GM10266 (cell line): ENCODE measurements around the gene ZP4.

Experiments used
- DNase-seq: peaks from one replicate; pipeline ENCODE4 v3.0.0; 2012; ENCODE audit errors: extremely low spot score
- TF ChIP-seq, protein P1 (sequence below): IDR thresholded peaks from 2 replicates; pipeline ENCODE4 v1.5.1; 2012; ENCODE audit warnings: mild to moderate bottlenecking, low read depth; ENCODE audit not compliant: control insufficient read depth, insufficient read depth; ENCODE audit errors: missing control alignments

The ZP4 gene

DNA sequence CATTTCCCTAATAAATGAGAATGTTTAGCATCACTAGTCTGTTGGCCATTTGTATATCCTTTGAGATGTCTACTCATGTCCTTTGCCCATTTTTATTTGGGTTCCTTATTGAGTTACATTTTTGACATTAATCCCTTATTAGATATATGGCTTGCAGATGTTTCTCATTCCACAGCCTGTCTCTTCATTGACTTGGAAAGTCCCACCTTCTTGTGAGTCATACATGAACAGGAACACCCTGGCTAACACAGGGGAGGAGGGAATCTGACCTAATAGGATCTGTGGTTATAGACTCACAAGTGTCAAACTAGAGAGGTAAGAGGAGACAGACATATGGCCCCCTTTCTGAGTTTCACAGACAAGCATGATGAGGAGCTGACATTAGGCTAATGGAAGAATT is 11.5 kb downstream of the ZP4 start:
- TF ChIP-seq, protein P1, sequence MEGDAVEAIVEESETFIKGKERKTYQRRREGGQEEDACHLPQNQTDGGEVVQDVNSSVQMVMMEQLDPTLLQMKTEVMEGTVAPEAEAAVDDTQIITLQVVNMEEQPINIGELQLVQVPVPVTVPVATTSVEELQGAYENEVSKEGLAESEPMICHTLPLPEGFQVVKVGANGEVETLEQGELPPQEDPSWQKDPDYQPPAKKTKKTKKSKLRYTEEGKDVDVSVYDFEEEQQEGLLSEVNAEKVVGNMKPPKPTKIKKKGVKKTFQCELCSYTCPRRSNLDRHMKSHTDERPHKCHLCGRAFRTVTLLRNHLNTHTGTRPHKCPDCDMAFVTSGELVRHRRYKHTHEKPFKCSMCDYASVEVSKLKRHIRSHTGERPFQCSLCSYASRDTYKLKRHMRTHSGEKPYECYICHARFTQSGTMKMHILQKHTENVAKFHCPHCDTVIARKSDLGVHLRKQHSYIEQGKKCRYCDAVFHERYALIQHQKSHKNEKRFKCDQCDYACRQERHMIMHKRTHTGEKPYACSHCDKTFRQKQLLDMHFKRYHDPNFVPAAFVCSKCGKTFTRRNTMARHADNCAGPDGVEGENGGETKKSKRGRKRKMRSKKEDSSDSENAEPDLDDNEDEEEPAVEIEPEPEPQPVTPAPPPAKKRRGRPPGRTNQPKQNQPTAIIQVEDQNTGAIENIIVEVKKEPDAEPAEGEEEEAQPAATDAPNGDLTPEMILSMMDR: no peak
- DNase-seq: no peak

- DNase-seq: no peak
- TF ChIP-seq, protein P1: no peak
These were observed 12.3 kb downstream of the ZP4 start for GRCh38 chr1:237878406-237878805.

DNA sequence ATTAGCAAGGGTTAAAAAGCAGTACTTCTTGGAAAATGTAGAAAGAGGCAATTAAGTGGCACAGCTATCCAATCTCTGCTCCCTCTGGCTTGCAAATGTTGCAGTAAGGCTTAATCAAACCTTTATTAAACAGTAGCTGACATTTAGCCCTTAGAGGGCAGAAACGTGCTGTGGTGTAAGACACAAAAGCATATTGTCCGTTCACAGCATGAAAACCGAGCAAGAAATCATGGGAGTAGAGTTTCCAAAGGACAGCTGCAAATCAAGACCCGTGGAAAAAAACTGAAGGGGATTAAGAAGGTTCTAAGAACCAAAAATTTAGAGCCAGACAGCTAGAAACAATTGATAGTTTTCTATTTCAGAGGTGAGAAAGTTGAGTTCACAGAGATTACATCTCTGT is 13.1 kb downstream of the ZP4 start:
- no peak for DNase-seq

GRCh38 chr1:237875291-237875690 is 15.4 kb downstream of the ZP4 start:
- no peak for DNase-seq

More for the DNA sequence above, 13.1 kb downstream of the ZP4 start:
- TF ChIP-seq, protein P1: no peak

DNA sequence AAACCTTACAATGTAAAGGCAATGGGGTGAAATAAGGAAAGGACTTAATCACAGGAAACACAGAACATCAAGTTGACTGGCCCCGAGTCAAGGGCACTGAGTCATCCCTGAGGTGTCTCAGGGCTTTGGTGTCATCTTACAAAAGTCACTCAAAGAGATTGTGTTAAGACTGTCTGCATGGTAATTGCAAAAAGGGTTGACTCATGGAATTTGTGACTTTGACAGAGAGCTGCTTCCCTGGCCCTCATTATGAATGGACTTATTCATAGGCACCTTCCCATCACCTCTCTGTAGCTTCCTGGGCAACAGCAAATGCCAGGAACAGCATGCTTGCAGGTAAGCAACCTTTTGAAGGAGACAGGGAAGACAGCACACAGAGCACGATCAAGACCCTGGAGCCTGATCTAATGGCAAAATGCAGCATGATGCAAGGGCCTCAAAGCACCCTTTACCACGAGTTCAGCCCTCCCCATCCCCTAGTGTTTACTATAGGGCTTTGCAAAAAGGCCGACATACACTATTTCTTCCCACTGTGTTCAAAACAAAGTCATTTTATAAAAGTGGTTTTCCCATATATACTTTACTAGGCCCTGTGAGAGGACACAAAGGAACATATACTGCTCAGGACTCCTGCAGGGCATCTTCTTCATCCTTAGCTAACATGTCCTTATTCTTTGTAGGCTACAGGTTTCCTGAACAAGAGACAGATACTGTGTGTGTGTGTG is 17.1 kb downstream of the ZP4 start:
- TF ChIP-seq, protein P1: no peak
- no peak for DNase-seq

More at GRCh38 chr1:237875291-237875690, 15.4 kb downstream of the ZP4 start:
- TF ChIP-seq, protein P1: no peak

- TF ChIP-seq, protein P1: no peak
- no peak for DNase-seq
These were observed 21.7 kb downstream of the ZP4 start for GRCh38 chr1:237868817-237869600.
